Loucy (cell line): ENCODE results near the gene NDST4.

ENCODE experiments used
- EZH2phosphoT487 ChIP-seq: fragments of 200-600 bp; IDR thresholded peaks from 2 replicates; pipeline ENCODE4 v1.6.1; 2018; ENCODE audit warnings: antibody characterized with exemption, mild to moderate bottlenecking, moderate library complexity, borderline replicate concordance
- TF ChIP-seq, protein P1 (sequence below): fragments of 200-600 bp; sonication (generic); conservative IDR thresholded peaks from 2 replicates; pipeline ENCODE4 v1.5.1; 2014; ENCODE audit warnings: mild to moderate bottlenecking, antibody characterized with exemption, low read length

DNA sequence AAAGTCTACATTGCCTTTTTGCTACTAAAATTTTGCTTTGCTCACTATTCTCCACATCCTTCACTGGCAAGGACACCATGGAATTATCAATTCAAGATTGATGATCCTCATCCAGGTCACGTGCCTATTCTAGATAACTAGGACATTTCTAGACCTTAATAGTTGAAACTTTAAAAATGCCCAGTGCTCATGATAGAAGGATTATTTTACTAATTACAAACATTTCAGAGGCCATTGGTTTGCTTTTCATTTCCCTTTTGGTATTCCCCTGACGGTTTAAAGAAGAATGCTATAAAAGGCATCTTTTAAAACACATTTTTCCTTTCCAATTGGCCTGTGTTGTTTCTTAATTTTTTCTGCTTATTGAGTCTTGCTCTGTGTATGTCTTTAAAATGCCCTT, 249.4 kb downstream of the NDST4 start:
- TF ChIP-seq, protein P1, sequence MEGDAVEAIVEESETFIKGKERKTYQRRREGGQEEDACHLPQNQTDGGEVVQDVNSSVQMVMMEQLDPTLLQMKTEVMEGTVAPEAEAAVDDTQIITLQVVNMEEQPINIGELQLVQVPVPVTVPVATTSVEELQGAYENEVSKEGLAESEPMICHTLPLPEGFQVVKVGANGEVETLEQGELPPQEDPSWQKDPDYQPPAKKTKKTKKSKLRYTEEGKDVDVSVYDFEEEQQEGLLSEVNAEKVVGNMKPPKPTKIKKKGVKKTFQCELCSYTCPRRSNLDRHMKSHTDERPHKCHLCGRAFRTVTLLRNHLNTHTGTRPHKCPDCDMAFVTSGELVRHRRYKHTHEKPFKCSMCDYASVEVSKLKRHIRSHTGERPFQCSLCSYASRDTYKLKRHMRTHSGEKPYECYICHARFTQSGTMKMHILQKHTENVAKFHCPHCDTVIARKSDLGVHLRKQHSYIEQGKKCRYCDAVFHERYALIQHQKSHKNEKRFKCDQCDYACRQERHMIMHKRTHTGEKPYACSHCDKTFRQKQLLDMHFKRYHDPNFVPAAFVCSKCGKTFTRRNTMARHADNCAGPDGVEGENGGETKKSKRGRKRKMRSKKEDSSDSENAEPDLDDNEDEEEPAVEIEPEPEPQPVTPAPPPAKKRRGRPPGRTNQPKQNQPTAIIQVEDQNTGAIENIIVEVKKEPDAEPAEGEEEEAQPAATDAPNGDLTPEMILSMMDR, result no peak
- TF ChIP-seq EZH2phosphoT487, result no peak
